Measurements from ENCODE around the gene COG5.

Gene COG5

DNA sequence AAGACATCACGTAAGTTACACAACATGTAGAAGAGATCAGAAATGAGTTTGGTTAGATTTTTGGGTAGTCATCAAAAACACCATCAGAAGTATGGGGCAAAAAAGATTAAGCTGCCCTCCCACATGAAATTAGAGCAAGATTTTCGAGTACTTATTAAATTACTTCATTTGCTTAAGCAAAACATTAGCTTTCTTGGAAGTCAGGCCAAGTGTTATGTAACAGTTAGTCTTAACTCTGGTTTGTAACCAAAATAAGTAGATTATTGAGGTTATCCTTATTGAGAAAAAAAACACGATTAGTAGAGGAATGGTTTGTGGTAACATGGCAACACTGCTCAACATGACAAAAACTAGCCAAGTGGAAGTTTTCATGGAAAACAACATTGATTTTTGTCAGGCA, 357.0 kb downstream of the COG5 start:
- TF ChIP-seq, protein P1, sequence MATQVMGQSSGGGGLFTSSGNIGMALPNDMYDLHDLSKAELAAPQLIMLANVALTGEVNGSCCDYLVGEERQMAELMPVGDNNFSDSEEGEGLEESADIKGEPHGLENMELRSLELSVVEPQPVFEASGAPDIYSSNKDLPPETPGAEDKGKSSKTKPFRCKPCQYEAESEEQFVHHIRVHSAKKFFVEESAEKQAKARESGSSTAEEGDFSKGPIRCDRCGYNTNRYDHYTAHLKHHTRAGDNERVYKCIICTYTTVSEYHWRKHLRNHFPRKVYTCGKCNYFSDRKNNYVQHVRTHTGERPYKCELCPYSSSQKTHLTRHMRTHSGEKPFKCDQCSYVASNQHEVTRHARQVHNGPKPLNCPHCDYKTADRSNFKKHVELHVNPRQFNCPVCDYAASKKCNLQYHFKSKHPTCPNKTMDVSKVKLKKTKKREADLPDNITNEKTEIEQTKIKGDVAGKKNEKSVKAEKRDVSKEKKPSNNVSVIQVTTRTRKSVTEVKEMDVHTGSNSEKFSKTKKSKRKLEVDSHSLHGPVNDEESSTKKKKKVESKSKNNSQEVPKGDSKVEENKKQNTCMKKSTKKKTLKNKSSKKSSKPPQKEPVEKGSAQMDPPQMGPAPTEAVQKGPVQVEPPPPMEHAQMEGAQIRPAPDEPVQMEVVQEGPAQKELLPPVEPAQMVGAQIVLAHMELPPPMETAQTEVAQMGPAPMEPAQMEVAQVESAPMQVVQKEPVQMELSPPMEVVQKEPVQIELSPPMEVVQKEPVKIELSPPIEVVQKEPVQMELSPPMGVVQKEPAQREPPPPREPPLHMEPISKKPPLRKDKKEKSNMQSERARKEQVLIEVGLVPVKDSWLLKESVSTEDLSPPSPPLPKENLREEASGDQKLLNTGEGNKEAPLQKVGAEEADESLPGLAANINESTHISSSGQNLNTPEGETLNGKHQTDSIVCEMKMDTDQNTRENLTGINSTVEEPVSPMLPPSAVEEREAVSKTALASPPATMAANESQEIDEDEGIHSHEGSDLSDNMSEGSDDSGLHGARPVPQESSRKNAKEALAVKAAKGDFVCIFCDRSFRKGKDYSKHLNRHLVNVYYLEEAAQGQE (IDR thresholded peaks at IDR 0.05; ENCODE audit: insufficient read depth in 1 of 2, low read depth in 2 of 2, low read length in 2 of 2) = no peak
- TF ChIP-seq TAF1 (IDR thresholded peaks at IDR 0.05; ENCODE audit: borderline replicate concordance, insufficient read depth, low read length) = no peak
- no peak for TF ChIP-seq FOXP2 (optimal IDR thresholded peaks at IDR 0.05; ENCODE audit: borderline replicate concordance, extremely low read depth, extremely low read length, insufficient read depth)
- no peak for TF ChIP-seq SIN3A (IDR thresholded peaks at IDR 0.05; ENCODE audit: borderline replicate concordance, insufficient read depth, low read length)
- no peak for TF ChIP-seq POLR2AphosphoS5 (IDR thresholded peaks at IDR 0.05; ENCODE audit: low read depth, low read length)

DNA sequence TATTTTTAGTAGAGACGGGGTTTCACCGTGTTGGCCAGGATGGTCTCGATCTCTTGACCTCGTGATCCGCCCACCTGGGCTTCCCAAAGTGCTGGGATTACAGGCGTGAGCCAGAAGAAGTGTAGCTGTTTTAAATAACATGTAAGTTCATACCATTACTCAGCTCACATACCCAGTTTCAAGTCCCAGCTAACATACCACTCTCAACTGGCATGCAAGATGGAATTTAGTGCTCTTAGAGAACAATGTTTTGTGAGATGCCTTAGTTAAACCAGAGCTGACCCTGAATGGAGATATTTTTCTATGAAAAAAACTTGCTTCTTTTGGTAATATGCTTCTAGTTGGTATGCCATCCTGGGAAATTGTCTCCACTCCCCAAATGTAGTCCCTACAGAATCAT, 357.6 kb downstream of the COG5 start:
- TF ChIP-seq SIN3A (IDR thresholded peaks at IDR 0.05; ENCODE audit: borderline replicate concordance, insufficient read depth, low read length) = no peak
- no peak for TF ChIP-seq FOXP2 (optimal IDR thresholded peaks at IDR 0.05; ENCODE audit: borderline replicate concordance, extremely low read depth, extremely low read length, insufficient read depth)
- TF ChIP-seq POLR2AphosphoS5 (IDR thresholded peaks at IDR 0.05; ENCODE audit: low read depth, low read length) = no peak
- TF ChIP-seq TAF1 (IDR thresholded peaks at IDR 0.05; ENCODE audit: borderline replicate concordance, insufficient read depth, low read length) = no peak
- TF ChIP-seq, protein P1 (IDR thresholded peaks at IDR 0.05; ENCODE audit: insufficient read depth in 1 of 2, low read depth in 2 of 2, low read length in 2 of 2) = no peak

DNA sequence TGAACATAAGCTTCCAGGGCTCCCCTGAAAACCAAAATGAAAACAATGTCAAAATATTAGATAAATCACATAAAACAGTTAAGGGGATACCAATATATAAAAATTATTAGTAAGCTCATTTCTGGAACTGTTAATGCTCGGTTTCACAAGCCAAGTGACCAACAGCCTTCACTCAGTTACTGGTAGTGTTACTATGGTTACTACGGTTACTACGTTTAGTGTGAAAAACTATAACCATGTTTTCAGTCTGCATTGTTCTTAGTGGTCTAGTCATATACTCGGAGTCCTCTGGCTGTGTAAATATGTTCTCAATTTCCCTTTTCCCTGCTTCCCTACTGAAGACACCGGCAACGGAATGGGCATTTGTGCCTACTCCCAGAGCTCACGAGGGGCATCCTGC, 360.1 kb downstream of the COG5 start:
- TF ChIP-seq TAF1 (IDR thresholded peaks at IDR 0.05; ENCODE audit: borderline replicate concordance, insufficient read depth, low read length) (no peak), POLR2AphosphoS5 (IDR thresholded peaks at IDR 0.05; ENCODE audit: low read depth, low read length) (peak; percentile 32; the same call in 1 of the 2 replicates)
- TF ChIP-seq, protein P1 (IDR thresholded peaks at IDR 0.05; ENCODE audit: insufficient read depth in 1 of 2, low read depth in 2 of 2, low read length in 2 of 2) = no peak

DNA sequence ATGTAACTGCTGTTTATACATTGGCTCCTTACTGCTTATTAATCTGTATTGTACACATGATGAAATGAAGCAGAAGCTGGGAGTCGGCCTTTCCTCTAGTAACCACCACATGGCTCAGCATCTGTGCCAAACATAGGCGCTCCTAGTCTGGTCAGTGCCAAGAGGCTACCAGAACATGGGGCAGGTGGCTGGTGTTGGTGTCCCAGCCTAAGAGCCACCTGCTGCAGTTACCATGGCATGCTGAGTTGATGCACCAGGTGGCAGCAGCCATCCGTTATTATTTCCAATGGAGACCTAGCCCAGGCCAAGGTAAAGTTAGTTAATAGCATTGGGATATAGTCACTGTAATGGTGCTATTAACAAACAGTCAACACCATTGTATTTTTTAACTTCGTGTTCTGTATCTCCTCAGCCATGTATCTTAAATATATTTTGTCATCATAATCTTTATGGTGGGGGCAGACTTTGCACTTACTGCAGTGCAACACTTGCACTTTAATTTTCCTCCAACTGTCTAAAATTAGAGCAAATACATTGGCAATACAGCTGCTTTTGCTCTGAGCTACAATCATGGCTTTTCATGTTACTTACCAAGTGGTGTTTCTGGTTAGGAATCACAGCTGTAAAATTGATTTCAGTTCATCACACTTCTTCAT, 361.8 kb downstream of the COG5 start:
- TF ChIP-seq SIN3A (IDR thresholded peaks at IDR 0.05; ENCODE audit: borderline replicate concordance, insufficient read depth, low read length) (no peak), FOXP2 (optimal IDR thresholded peaks at IDR 0.05; ENCODE audit: borderline replicate concordance, extremely low read depth, extremely low read length, insufficient read depth) (no peak), TAF1 (IDR thresholded peaks at IDR 0.05; ENCODE audit: borderline replicate concordance, insufficient read depth, low read length) (no peak), POLR2AphosphoS5 (IDR thresholded peaks at IDR 0.05; ENCODE audit: low read depth, low read length) (no peak)
- TF ChIP-seq, protein P1 (IDR thresholded peaks at IDR 0.05; ENCODE audit: insufficient read depth in 1 of 2, low read depth in 2 of 2, low read length in 2 of 2) = no peak

All from PFSK-1 (cell line).